NK-92 treated with Interleukin-12 subunit alpha and Interleukin-12 subunit beta, amount 100 ng/mL, for 24 hours (cell line): ENCODE results near the gene NF1.
"Not testable (repeated sequence)": the region's sequence is repeated elsewhere in the genome, so short reads cannot be mapped to it uniquely, and the experiment has no call there.

Experiments used
- DNase-seq: peaks from one replicate; lab custom pipeline; 2025; lab: John Stamatoyannopoulos, UW

NF1 gene

DNA sequence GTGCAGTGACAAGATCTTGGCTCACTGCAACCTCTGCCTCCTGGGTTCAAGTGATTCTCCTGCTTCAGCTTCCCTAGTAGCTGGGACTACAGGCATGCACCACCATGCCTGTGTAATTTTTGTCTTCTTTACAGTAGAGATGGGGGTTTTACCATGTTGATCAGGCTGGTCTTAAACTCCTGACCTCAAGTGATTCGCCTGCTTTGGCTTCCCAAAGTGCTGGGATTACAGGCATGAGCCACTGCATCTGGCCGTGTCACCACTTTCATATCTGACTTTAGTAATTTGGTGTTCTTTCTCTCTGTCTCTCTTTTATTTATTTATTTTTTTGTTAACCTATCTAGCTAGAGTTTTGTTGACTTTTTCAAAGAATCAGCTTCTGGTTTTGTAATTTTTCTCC lies 103.9 kb downstream of the NF1 start:
- DNase-seq, result not testable (repeated sequence)

- no peak for DNase-seq
Observed at GRCh38 chr17:31200287-31200686, 105.5 kb downstream of the NF1 start.

DNA sequence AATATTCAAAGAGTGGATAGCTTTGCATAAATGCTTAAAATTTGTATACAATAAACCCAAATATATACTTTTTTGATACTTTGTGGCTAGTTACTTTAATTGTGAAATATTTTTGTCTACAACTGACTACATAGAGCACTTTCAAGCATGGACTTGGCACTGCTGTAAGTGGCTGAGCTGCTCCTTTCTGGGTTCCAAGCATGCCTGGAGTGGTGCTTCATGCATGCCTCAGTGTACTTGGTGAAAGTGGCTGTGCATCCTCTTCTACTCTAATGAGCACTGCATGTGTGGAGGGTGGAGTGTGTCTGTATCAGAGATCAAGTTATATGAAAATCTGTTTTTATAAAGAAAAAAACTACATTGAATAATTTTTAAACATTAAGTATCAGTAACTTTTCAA lies 108.2 kb downstream of the NF1 start:
- no peak for DNase-seq

- no peak for DNase-seq
Observed at GRCh38 chr17:31211352-31212012, 116.7 kb downstream of the NF1 start.

- no peak for DNase-seq
Observed at GRCh38 chr17:31216031-31216751, 121.4 kb downstream of the NF1 start.

DNA sequence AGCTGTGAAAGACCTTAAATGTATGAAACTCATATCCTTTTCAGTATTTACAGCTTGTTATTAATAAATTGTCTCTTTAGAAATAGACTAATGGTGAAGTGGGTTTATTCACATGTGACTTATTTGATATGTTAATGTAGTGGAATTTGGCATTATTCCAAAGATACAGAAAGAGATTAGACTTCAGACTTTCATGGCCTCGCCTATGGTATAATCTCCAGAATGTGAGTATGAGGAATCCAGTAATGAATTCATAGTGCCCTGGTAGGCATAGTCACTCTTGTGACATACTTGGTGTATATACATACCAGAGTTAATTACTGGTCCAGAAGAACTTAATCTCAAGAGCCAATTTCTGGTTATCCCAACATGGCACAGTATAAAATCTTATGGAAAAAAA lies 129.6 kb downstream of the NF1 start:
- DNase-seq, result no peak

DNA sequence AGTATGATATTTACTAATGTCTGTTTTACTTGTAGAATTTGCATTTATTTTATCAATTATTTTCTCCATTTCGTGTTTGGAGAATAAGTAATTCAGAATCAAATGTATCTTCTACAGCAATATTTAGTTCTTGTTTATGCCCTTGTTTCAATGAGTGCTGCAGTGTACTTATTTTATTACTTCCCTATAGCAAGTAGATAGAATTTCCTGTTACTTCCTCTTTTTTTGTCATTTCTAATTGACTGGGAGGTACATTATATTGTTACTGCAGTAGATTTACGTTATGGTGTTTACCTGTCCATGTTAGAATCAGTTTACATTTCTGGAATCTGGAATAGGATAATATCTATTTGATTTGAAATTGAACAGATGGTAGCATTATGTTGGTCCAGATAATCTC lies 131.1 kb downstream of the NF1 start:
- DNase-seq, result no peak

DNA sequence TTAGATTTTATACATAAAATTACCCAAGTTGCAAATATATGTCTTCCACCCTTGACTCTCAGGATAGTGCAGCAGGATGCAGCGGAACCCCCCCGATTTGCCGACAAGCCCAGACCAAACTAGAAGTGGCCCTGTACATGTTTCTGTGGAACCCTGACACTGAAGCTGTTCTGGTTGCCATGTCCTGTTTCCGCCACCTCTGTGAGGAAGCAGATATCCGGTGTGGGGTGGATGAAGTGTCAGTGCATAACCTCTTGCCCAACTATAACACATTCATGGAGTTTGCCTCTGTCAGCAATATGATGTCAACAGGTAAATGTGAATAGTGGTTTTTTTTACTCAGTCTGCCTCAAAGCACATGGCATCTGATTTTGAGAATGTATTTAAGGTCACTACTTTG lies 131.6 kb downstream of the NF1 start:
- DNase-seq, result no peak

DNA sequence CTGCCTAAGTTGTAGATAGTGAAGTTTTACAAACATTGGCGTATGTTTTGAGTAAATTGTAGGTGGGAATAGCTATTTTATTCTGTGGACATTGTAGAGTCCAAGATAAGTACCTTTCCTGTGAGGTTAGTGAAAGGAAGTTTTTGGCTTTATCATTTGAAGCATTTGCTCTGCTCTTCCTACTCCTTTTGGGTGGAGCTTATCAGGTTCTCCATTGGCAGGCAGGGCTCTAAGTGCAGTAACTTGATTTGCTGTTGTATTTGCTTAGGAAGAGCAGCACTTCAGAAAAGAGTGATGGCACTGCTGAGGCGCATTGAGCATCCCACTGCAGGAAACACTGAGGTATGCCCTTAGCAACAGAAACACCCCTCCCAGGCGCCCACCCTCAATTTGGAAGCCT lies 132.2 kb downstream of the NF1 start:
- no peak for DNase-seq

- DNase-seq, result no peak
Observed at GRCh38 chr17:31231852-31232251, 137.1 kb downstream of the NF1 start.

DNA sequence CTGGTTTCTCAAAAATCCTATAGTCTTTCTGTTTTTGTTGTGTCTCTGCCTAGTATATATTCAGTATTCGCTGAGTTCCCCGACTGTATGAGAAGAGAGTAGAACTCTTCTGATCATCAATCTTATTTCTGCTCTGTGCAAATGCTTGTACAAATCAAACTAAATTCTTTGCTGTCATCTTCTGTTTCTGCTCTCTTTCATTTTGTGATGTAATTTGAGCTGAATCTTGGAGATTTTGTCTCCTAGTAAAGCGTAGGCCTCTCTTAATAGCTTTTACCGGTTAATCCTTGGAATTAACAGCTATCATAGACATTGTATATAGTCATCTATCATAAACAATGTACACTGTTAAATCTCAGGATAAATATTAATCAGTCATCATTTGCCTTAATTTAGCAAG lies 140.3 kb downstream of the NF1 start:
- DNase-seq, result no peak

- DNase-seq, result no peak
Observed at GRCh38 chr17:31236137-31236536, 141.4 kb downstream of the NF1 start.

- DNase-seq, result no peak
Observed at GRCh38 chr17:31236712-31237111, 141.9 kb downstream of the NF1 start.

DNA sequence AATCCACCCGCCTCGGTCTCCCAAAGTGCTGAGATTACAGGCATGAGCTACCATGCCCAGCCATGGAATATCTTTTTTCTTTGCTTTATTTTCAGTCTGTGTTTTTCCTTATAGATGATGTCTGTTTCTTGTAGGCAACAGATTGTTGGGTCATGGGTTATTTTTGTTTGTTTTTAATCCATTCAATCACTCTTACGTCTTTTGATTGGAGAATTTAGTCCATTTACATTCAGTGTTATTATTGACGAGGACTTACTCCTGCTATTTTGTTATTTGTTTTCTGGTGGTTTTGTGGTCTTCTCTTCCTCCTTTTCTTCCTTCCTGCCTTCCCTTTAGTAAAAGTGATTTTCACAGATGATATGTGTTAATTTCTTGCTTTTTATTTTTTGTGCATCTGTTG lies 146.3 kb downstream of the NF1 start:
- DNase-seq, result no peak

GRCh38 chr17:31248986-31249834 lies 154.4 kb downstream of the NF1 start:
- DNase-seq, result no peak

GRCh38 chr17:31249835-31250141 lies 155.0 kb downstream of the NF1 start:
- DNase-seq, result no peak

- no peak for DNase-seq
Observed at GRCh38 chr17:31250229-31250628, 155.5 kb downstream of the NF1 start.

DNA sequence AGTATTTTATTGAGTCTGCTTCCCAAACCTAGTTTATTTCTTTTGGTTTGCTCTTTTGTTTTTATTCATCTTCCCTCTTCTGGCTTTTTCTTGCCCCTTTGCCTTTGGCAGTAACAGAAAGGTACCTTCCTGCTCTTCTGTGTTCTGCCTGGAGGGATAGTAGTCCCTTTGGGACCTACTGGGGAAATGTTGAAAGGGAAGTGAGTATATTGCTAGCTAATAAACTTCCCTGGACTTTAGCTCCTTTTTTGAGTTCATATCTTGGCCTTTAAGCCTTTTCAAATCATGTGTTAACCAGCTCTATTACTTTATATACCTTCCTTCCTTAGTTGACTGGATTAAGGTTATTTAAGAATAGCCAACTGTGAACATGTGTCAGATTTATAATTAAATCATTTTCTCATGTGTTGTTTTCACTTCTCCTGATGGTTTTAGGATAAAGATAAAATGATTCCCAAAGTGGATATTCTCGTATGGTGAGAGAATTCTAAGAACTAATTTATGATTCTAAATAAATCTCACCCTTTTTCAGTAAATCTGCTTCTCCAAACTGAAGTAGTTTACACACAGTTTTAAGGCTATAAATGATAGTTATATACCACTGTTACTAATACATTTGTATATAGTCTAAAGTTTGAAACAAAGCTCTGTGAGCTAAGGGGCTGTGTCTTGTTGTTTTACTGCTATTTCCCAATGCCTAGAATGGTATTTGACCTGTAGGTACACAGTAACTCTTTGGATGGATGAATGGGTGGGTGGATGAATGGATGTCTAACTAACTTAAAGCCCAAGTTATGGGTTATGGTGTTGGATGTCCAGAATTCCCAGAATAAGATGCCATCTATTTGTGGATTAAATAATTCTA lies 156.6 kb downstream of the NF1 start:
- no peak for DNase-seq

DNA sequence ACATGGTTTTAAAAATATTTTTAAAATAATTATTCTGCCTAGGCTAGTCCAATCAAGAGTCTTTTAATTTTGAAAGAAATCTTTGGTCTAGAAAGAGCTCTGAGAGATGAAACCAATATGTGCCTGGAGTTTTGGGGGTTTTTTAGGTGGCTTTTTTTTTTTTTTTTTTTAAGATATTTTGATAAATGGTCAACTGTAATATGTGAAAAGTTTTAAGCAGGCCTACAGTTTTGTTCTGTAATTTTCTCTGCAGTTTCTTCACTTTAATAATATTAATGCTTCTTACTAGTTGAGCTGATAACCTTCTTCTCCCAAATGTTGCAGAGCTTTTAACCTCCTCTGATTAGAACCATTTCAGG lies 157.2 kb downstream of the NF1 start:
- DNase-seq, result no peak

- DNase-seq, result no peak
Observed at GRCh38 chr17:31252741-31253140, 158.0 kb downstream of the NF1 start.

DNA sequence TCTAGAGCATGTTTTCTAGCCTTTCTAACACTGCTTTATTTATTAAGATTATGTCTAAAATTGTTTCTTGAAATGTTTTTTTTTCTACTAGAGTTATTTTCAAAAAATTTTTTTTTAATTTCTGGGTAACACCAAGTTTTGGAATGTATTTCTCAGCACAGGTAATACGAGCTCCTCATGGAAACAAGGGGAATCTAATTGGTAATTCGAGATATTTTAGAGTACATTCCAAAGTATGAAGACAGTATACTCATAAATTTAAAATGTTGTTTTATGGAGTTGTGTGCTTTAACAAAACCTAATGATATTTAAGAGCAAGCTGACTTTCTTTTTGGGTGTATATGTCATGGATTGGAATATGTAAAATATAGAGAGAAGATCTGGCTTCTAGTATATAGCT lies 159.9 kb downstream of the NF1 start:
- DNase-seq, result no peak

DNA sequence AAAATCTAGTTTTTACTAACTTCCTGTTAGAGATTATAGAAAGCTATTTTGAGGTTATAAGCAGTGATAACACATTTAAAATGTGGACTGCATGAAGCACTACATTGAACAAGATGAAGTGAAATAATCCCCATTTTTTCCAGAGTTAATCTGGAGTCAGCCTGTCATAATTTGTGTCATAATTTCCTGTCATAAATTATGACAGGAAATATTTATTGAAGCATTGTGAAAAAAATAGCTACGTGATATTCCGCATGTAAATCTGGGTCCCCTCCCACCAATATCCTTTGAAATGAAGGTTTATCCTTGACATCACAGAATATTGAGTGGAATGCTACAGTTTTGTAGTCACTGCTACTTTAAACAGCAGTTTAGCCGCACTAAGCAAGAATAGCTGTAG lies 162.2 kb downstream of the NF1 start:
- no peak for DNase-seq
